Esophagus muscularis mucosa (tissue), 4 donors: ENCODE measurements around the gene TTC7B. TPM values are rescaled to one million over a fixed set of nuclear protein-coding genes. Genes with fewer than 3 reads are reported as not detected.

ENCODE experiments used
- DNase-seq: peaks from one replicate; pipeline ENCODE4 v3.0.0-alpha.2; 2017; ENCODE audit errors: extremely low spot score
- H3K27ac ChIP-seq, 4 donors: fragments of 200-600 bp; sonication (generic); replicated peaks in 1 of 4; 1 replicate in 3 of 4; 2 replicates in 1 of 4; pipeline ENCODE4 v1.5.1; 2016 to 2019; ENCODE audit warnings: mild to moderate bottlenecking in 1 of 4
- H3K27me3 ChIP-seq, 4 donors: fragments of 200-600 bp; sonication (generic); one replicate each; pipeline versions ENCODE4 v1.5.1 to v1.6.0; 2016 to 2019
- H3K36me3 ChIP-seq, 4 donors: fragments of 200-600 bp; sonication (generic); one replicate each; pipeline ENCODE4 v1.5.1; 2016 to 2019
- H3K4me1 ChIP-seq, 4 donors: fragments of 200-600 bp; sonication (generic); one replicate each; pipeline ENCODE4 v1.5.1; 2016 to 2019
- H3K4me3 ChIP-seq, 4 donors: fragments of 200-600 bp; sonication (generic); 1 replicate in 2 of 4; 2 replicates in 2 of 4; pipeline ENCODE4 v1.5.1; 2016 to 2019; ENCODE audit warnings: mild to moderate bottlenecking in 4 of 4, moderate library complexity in 1 of 4
- H3K9me3 ChIP-seq, 4 donors: fragments of 200-600 bp; sonication (generic); 1 replicate in 3 of 4; 2 replicates in 1 of 4; pipeline ENCODE4 v1.5.1; 2016 to 2019
- CTCF ChIP-seq, 3 experiments: fragments of 200-600 bp in 2 of 3; fragments of 450-650 bp in 1 of 3; sonication (generic) in 2 of 3; IDR thresholded peaks; one replicate each; pipeline ENCODE4 v1.5.1; 2017 to 2019; ENCODE audit warnings: antibody characterized with exemption in 3 of 3, mild to moderate bottlenecking in 2 of 3, moderate library complexity in 1 of 3
- EP300 ChIP-seq: sonication (generic); formaldehyde crosslinking; IDR thresholded peaks from one replicate; pipeline ENCODE4 v1.6.1; 2017; ENCODE audit warnings: antibody characterized with exemption
- POLR2A ChIP-seq: fragments of 450-650 bp; IDR thresholded peaks from one replicate; pipeline ENCODE4 v1.6.1; 2017; ENCODE audit warnings: antibody characterized with exemption, moderate library complexity, mild to moderate bottlenecking, low read depth
- POLR2AphosphoS5 ChIP-seq, 2 donors: sonication (generic); formaldehyde crosslinking; IDR thresholded peaks; one replicate each; pipeline ENCODE4 v1.6.1; 2017; ENCODE audit warnings: antibody characterized with exemption in 2 of 2
- WGBS: methylation state at CpG from one replicate; pipeline ENCODE4 v1.1.5; 2018; 5-methylcytosine and 5-hydroxymethylcytosine counted together
- intact Hi-C: fragments of 100-400 bp; cut with DNase I; formaldehyde crosslinking; loops from one replicate; pipeline ENCODE4 v1.15.1; 2023
- total RNA-seq, 4 donors: library from RNA; depleted of rRNA; stranded (reverse); fragments of >200 nt; gene quantifications; one replicate each; pipeline versions ENCODE4 v1.1.0 to v1.2.1, GENCODE V29; 2016

The TTC7B gene
- total RNA-seq, 4 donors from 2014 or later: 54.4 to 148 (median 113) TPM

GRCh38 chr14:90773196-90773486 lies 43.1 kb downstream of the TTC7B start:
- Histone ChIP-seq H3K4me3 (no peak overlapping the region), H3K4me1 (no peaks in the 10 kb centered on the region), H3K27ac (no peak overlapping the region), H3K27me3 (no peaks in the 10 kb centered on the region), H3K36me3 (peaks cover 4 to 91% (median 53%) of the 10 kb centered on the region in 4 donors), H3K9me3 (peaks cover 0 to 3% (median under 1%) of the 10 kb centered on the region in 4 donors)
- intact Hi-C loops: no loop called here
- WGBS: 93% methylated on average over 1 of the region's 1 CpG
- no peak for TF ChIP-seq CTCF (IDR thresholded peaks at IDR 0.05)
- TF ChIP-seq EP300: no peak
- no peak for TF ChIP-seq POLR2A
- no peak for TF ChIP-seq POLR2AphosphoS5 (IDR thresholded peaks at IDR 0.05)
- DNase-seq: no peak

GRCh38 chr14:90767899-90768298 lies 48.3 kb downstream of the TTC7B start:
- no peak for DNase-seq
- Histone ChIP-seq H3K27ac (no peak overlapping the region), H3K9me3 (peaks cover 0 to 25% (median 10%) of the 10 kb centered on the region in 4 donors), H3K27me3 (no peaks in the 10 kb centered on the region), H3K4me3 (no peak overlapping the region), H3K36me3 (peaks cover 0 to 66% (median 38%) of the 10 kb centered on the region in 4 donors), H3K4me1 (no peaks in the 10 kb centered on the region)
- no peak for TF ChIP-seq POLR2AphosphoS5 (IDR thresholded peaks at IDR 0.05)
- no peak for TF ChIP-seq POLR2A
- TF ChIP-seq CTCF (IDR thresholded peaks at IDR 0.05): no peak
- TF ChIP-seq EP300: no peak
- intact Hi-C loops: no loop called here

GRCh38 chr14:90760591-90761316 lies 55.5 kb downstream of the TTC7B start:
- TF ChIP-seq POLR2A: no peak
- TF ChIP-seq CTCF (IDR thresholded peaks at IDR 0.05): peak; percentile 39 to 59 (median 41)
- no peak overlapping the region for H3K4me3 ChIP-seq
- peaks cover 22 to 32% (median 24%) of the 10 kb centered on the region in 4 donors for H3K4me1 ChIP-seq
- 92% methylated on average over 4 of the region's 4 CpGs for WGBS
- peaks cover 0 to 3% (median 0%) of the 10 kb centered on the region in 4 donors for H3K36me3 ChIP-seq
- peak; percentile 66 for DNase-seq
- peaks cover 0 to 16% (median 6%) of the 10 kb centered on the region in 4 donors for H3K9me3 ChIP-seq
- intact Hi-C loops: loop anchor here (5.0 kb wide), 1 partner anchor 52 kb away; no protein-coding TSS in a partner anchor
- H3K27ac ChIP-seq: peak overlapping the region in 3 of 4 donors; percentile 90 to 94 (median 94)
- no peaks in the 10 kb centered on the region for H3K27me3 ChIP-seq

- DNase-seq: no peak
- H3K36me3 ChIP-seq: no peaks in the 10 kb centered on the region
- H3K27ac ChIP-seq: peak overlapping the region; percentile 86 to 94 (median 92)
- H3K27me3 ChIP-seq: no peaks in the 10 kb centered on the region
- 83% methylated on average over 4 of the region's 4 CpGs for WGBS
- H3K4me1 ChIP-seq: peaks cover 22 to 32% (median 24%) of the 10 kb centered on the region in 4 donors
- H3K9me3 ChIP-seq: peaks cover 0 to 16% (median 6%) of the 10 kb centered on the region in 4 donors
- intact Hi-C loops: loop anchor here (5.0 kb wide), 1 partner anchor 52 kb away; no protein-coding TSS in a partner anchor
- no peak for TF ChIP-seq POLR2AphosphoS5 (IDR thresholded peaks at IDR 0.05)
- no peak for TF ChIP-seq EP300
- TF ChIP-seq CTCF (IDR thresholded peaks at IDR 0.05): no peak
- TF ChIP-seq POLR2A: no peak
- H3K4me3 ChIP-seq: no peak overlapping the region
Measured at GRCh38 chr14:90760078-90760444, 56.2 kb downstream of the TTC7B start.
